ENCODE data around the gene JAKMIP2.

The JAKMIP2 gene

GRCh38 chr5:147691130-147691529 lies 91.4 kb downstream of the JAKMIP2 start:
- no peak for DNase-seq

GRCh38 chr5:147690595-147690994 lies 91.9 kb downstream of the JAKMIP2 start:
- no peak for DNase-seq

GRCh38 chr5:147689426-147689825 lies 93.1 kb downstream of the JAKMIP2 start:
- DNase-seq = no peak

GRCh38 chr5:147688656-147689356 lies 93.7 kb downstream of the JAKMIP2 start:
- peak; percentile 50 for DNase-seq

GRCh38 chr5:147687118-147687517 lies 95.4 kb downstream of the JAKMIP2 start:
- DNase-seq = no peak

- DNase-seq = no peak
These were observed 96.1 kb downstream of the JAKMIP2 start for GRCh38 chr5:147686421-147686820.

GRCh38 chr5:147685993-147686392 lies 96.5 kb downstream of the JAKMIP2 start:
- peak; percentile 29 for DNase-seq

GRCh38 chr5:147675168-147675567 lies 107.4 kb downstream of the JAKMIP2 start:
- no peak for DNase-seq

GRCh38 chr5:147674411-147674810 lies 108.1 kb downstream of the JAKMIP2 start:
- DNase-seq = no peak

GRCh38 chr5:147673791-147674190 lies 108.7 kb downstream of the JAKMIP2 start:
- no peak for DNase-seq

GRCh38 chr5:147673266-147673665 lies 109.3 kb downstream of the JAKMIP2 start:
- DNase-seq = peak; percentile 94

GRCh38 chr5:147671365-147671764 lies 111.2 kb downstream of the JAKMIP2 start:
- no peak for DNase-seq

- no peak for DNase-seq
These were observed 111.7 kb downstream of the JAKMIP2 start for GRCh38 chr5:147670815-147671214.

- peak; percentile 76 for DNase-seq
These were observed 113.2 kb downstream of the JAKMIP2 start for GRCh38 chr5:147669169-147669869.

- no peak for DNase-seq
These were observed 114.1 kb downstream of the JAKMIP2 start for GRCh38 chr5:147668385-147668784.

GRCh38 chr5:147667363-147667762 lies 115.2 kb downstream of the JAKMIP2 start:
- no peak for DNase-seq

- DNase-seq = no peak
These were observed 116.1 kb downstream of the JAKMIP2 start for GRCh38 chr5:147666419-147666818.

- no peak for DNase-seq
These were observed 121.0 kb downstream of the JAKMIP2 start for GRCh38 chr5:147661541-147661940.

GRCh38 chr5:147659166-147659929 lies 123.2 kb downstream of the JAKMIP2 start:
- DNase-seq = no peak

- no peak for DNase-seq
These were observed 124.1 kb downstream of the JAKMIP2 start for GRCh38 chr5:147658293-147658932.

GRCh38 chr5:147648597-147648996 lies 133.9 kb downstream of the JAKMIP2 start:
- DNase-seq = no peak

- no peak for DNase-seq
These were observed 137.3 kb downstream of the JAKMIP2 start for GRCh38 chr5:147645197-147645596.

GRCh38 chr5:147644460-147644859 lies 138.1 kb downstream of the JAKMIP2 start:
- DNase-seq = no peak
